Measurements from ENCODE around the gene TM4SF18.
"Not testable (repeated sequence)": the region's sequence is repeated elsewhere in the genome, so short reads cannot be mapped to it uniquely, and the experiment has no call there.

Gene TM4SF18

DNA sequence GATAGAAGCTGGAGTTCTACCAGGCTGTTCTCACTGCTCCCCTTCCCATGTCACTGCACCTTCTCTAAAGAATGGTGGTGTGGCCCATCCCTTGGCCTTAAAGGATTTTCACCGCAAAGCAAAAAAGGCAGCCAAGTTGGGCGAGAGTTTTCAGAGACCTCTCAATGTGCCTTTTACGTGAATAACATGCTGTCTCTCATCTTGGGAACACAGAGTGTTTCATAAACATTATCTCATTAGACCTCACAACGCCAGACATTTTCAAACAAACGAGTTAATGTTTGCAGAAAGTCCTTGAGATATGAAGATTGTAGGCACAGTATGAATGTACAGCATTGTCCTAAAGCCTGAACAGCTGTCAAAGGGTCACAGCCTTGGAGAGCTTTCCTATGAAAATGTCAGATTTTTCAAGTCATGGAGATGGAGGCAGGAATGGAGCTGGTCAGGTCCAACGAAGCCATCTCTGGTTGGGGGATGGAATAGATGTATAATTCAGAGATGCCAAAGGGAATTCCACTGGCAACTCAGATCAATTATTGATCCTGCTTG is 22.7 kb upstream of the TM4SF18 start:
- Histone ChIP-seq H3K9me3 (ENCODE audit: control insufficient read depth, insufficient read depth, low read length) (no peaks in the 10 kb centered on the region), H3K9ac (ENCODE audit: low read depth, low read length) (no peak overlapping the region), H3K4me1 (ENCODE audit: insufficient read depth, low read length) (peaks cover 4% of the 10 kb centered on the region; the same call in 1 of the 2 replicates), H3K36me3 (ENCODE audit: insufficient read depth, low read length) (no peaks in the 10 kb centered on the region)

DNA sequence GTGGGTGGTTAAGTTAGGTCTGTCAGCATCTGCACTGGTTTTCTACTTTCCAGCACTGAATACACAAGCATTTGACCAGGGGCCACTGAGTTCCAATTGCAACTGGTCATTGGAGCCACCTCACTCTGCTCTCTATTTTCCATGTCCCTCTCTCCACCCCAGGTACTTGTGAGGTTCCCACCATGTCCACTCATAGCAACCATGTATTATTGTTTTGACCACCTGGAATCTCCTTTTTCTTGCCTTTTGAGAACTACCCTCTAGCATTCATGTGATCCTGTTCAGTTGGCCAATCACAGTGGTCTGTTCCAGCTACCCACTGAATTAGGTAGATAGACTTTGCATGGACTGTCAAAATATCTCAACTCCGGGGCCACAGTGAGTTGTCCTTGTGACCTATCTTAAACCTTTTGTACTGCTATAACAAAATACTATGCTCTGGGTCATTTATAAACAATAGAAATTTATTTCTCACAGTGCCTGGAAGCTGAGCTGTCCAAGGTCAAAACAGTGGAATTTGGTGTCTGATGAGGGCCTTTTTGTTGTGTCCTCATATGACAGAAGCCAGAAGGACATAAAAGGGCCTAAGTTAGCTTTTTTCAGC is 20.2 kb upstream of the TM4SF18 start:
- Histone ChIP-seq H3K9me3 (ENCODE audit: control insufficient read depth, insufficient read depth, low read length) (no peaks in the 10 kb centered on the region), H3K36me3 (ENCODE audit: insufficient read depth, low read length) (no peaks in the 10 kb centered on the region), H3K9ac (ENCODE audit: low read depth, low read length) (no peak overlapping the region), H3K4me1 (ENCODE audit: insufficient read depth, low read length) (peaks cover 8% of the 10 kb centered on the region)

DNA sequence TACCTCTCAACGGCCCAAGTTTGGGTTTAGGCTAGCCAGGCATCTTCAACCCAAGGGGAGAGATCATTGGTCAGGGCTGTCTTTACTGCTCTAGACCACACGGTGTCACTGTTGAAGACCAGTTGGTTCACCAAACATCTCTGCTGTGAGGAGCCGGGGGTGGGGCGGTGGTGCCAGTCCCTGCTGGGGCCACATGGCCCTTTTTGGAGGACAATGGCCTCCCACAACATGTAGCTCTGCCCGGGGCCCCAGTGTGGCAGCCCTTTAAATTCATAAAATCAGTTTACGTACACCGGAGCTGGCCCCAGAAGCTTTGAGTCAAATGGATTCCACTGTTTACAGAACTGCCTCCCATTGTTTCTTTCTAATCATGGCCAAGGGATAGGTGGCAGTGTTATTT is 19.1 kb upstream of the TM4SF18 start:
- Histone ChIP-seq H3K36me3 (ENCODE audit: insufficient read depth, low read length) (no peaks in the 10 kb centered on the region), H3K9me3 (ENCODE audit: control insufficient read depth, insufficient read depth, low read length) (no peaks in the 10 kb centered on the region)

DNA sequence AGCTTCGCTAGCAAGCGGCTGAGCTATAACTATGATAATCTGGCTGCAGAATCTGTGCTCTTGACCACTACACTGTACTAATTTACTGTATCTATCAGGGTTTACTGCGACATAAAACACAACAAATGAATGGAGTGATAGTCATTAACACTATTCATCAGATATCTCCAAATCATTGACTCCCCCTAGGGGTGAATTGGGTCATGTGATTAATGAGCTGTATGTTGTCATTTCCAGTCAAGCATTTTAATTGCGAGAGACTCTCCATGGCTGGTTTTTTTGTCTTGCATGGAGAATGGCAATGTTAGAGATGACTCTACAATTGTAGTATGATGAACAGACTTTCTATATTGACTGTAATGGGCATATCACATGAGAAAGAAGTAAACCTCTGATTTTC is 10.5 kb upstream of the TM4SF18 start:
- H3K9ac ChIP-seq (ENCODE audit: low read depth, low read length): no peak overlapping the region
- H3K4me1 ChIP-seq (ENCODE audit: insufficient read depth, low read length): peaks cover 29% of the 10 kb centered on the region
- H3K9me3 ChIP-seq (ENCODE audit: control insufficient read depth, insufficient read depth, low read length): no peaks in the 10 kb centered on the region
- no peaks in the 10 kb centered on the region for H3K36me3 ChIP-seq (ENCODE audit: insufficient read depth, low read length)

More for the DNA sequence above, 19.1 kb upstream of the TM4SF18 start:
- Histone ChIP-seq H3K9ac (ENCODE audit: low read depth, low read length) (no peak overlapping the region), H3K4me1 (ENCODE audit: insufficient read depth, low read length) (peaks cover 8% of the 10 kb centered on the region)

GRCh38 chr3:149342413-149343380 is 9.3 kb upstream of the TM4SF18 start:
- H3K9ac ChIP-seq (ENCODE audit: low read depth, low read length): no peak overlapping the region
- no peaks in the 10 kb centered on the region for H3K36me3 ChIP-seq (ENCODE audit: insufficient read depth, low read length)
- H3K4me1 ChIP-seq (ENCODE audit: insufficient read depth, low read length): peaks cover 28% of the 10 kb centered on the region
- no peaks in the 10 kb centered on the region for H3K9me3 ChIP-seq (ENCODE audit: control insufficient read depth, insufficient read depth, low read length)

- Histone ChIP-seq H3K4me1 (ENCODE audit: insufficient read depth, low read length) (peaks cover 28% of the 10 kb centered on the region), H3K9ac (ENCODE audit: low read depth, low read length) (no peak overlapping the region)
Measured at GRCh38 chr3:149340310-149340933, 7.0 kb upstream of the TM4SF18 start.

GRCh38 chr3:149339931-149340309 is 6.5 kb upstream of the TM4SF18 start:
- no peaks in the 10 kb centered on the region for H3K9me3 ChIP-seq (ENCODE audit: control insufficient read depth, insufficient read depth, low read length)
- H3K36me3 ChIP-seq (ENCODE audit: insufficient read depth, low read length): no peaks in the 10 kb centered on the region
- H3K9ac ChIP-seq (ENCODE audit: low read depth, low read length): no peak overlapping the region
- peaks cover 28% of the 10 kb centered on the region for H3K4me1 ChIP-seq (ENCODE audit: insufficient read depth, low read length)

More at GRCh38 chr3:149340310-149340933, 7.0 kb upstream of the TM4SF18 start:
- Histone ChIP-seq H3K9me3 (ENCODE audit: control insufficient read depth, insufficient read depth, low read length) (no peaks in the 10 kb centered on the region), H3K36me3 (ENCODE audit: insufficient read depth, low read length) (no peaks in the 10 kb centered on the region)

DNA sequence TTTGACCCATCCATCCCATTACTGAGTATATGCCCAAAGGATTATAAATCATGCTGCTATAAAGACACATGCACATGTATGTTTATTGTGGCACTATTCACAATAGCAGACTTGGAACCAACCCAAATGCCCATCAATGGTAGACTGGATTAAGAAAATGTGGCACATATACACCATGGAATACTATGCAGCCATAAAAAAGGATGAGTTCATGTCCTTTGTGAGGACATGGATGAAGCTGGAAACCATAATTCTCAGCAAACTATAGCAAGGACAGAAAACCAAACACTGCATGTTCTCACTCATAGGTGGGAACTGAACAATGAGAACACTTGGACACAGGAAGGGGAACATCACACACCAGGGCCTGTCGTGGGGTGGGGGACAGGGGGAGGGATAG is 4.0 kb upstream of the TM4SF18 start:
- H3K4me1 ChIP-seq (ENCODE audit: insufficient read depth, low read length): peaks cover 35% of the 10 kb centered on the region
- not testable (repeated sequence) for H3K9ac ChIP-seq (ENCODE audit: low read depth, low read length); H3K36me3 ChIP-seq (ENCODE audit: insufficient read depth, low read length); H3K9me3 ChIP-seq (ENCODE audit: control insufficient read depth, insufficient read depth, low read length)

DNA sequence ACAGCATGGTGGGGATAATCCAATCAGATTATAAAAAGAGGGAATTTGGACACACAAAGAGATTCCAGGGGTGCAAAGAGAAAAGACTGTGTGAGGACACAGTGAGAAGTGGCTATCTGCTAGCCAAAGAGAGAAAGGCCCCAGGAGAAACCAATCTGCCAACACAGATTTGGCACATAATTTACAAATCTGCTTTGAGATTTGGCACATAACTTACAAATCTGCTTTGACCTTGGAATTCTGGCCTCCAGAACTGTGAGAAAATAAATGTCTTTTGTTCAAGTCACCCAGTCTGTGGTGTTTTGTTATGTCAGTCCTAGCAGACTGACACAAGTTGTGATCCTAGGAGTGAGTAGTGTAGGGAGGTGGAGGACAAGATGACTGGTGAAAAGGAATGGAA is 3.5 kb upstream of the TM4SF18 start:
- H3K9me3 ChIP-seq (ENCODE audit: control insufficient read depth, insufficient read depth, low read length): no peaks in the 10 kb centered on the region
- no peaks in the 10 kb centered on the region for H3K36me3 ChIP-seq (ENCODE audit: insufficient read depth, low read length)
- peaks cover 36% of the 10 kb centered on the region for H3K4me1 ChIP-seq (ENCODE audit: insufficient read depth, low read length)
- no peak overlapping the region for H3K9ac ChIP-seq (ENCODE audit: low read depth, low read length)

DNA sequence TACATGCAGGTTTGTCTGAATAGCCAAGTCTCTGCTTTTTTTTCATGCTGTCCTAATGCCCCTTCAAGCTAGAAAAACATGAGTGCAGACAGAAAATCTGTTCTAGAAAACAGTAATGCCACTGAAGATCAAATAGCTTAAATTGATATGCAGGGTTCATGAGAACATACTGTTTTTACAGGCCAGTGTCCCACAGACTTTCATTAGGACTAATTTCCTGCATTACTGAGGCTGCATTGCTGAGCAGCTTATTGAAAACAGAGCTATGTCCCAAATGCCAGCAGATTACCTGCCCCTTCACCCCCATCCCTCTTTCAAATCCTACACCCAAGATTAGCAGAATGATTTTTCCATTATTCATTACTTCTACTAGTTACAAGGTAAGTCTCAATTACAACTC is 665 bp downstream of the TM4SF18 start:
- Histone ChIP-seq H3K36me3 (ENCODE audit: insufficient read depth, low read length) (no peaks in the 10 kb centered on the region), H3K4me1 (ENCODE audit: insufficient read depth, low read length) (peaks cover 17% of the 10 kb centered on the region; the same call in 1 of the 2 replicates), H3K9ac (ENCODE audit: low read depth, low read length) (peak overlapping the region; percentile 14; the same call in 1 of the 2 replicates), H3K9me3 (ENCODE audit: control insufficient read depth, insufficient read depth, low read length) (no peaks in the 10 kb centered on the region)

DNA sequence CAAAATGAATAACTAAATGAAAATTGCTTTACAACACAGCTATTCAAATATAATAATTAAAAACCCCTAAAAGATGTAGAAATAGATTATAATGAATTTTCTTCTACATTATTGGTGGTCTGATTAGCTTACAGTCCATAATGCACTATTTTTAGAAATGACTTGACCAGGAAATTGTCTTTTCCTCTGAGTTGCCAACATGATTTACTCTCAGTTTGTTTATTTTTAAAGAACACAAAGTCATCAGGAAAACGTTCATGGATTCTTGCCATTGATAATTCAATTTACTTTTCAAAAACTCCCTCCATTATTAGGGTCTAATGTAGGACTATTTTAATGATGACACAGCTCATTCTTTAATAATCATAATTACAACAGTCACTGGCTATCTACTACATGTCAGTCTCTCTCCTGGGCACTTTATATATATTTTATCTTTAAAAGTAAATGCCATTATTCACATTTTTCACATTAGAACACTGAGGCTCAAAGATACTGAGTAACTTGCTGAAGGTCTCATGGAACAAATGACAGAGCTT is 1.1 kb downstream of the TM4SF18 start:
- peaks cover 17% of the 10 kb centered on the region; the same call in 1 of the 2 replicates for H3K4me1 ChIP-seq (ENCODE audit: insufficient read depth, low read length)
- H3K9me3 ChIP-seq (ENCODE audit: control insufficient read depth, insufficient read depth, low read length): no peaks in the 10 kb centered on the region
- H3K9ac ChIP-seq (ENCODE audit: low read depth, low read length): peak overlapping the region; percentile 14; the same call in 1 of the 2 replicates
- no peaks in the 10 kb centered on the region for H3K36me3 ChIP-seq (ENCODE audit: insufficient read depth, low read length)

GRCh38 chr3:149331396-149331795 is 2.0 kb downstream of the TM4SF18 start:
- no peaks in the 10 kb centered on the region for H3K36me3 ChIP-seq (ENCODE audit: insufficient read depth, low read length)
- no peaks in the 10 kb centered on the region for H3K9me3 ChIP-seq (ENCODE audit: control insufficient read depth, insufficient read depth, low read length)
- H3K9ac ChIP-seq (ENCODE audit: low read depth, low read length): no peak overlapping the region
- peaks cover 17% of the 10 kb centered on the region; the same call in 1 of the 2 replicates for H3K4me1 ChIP-seq (ENCODE audit: insufficient read depth, low read length)

- no peaks in the 10 kb centered on the region for H3K9me3 ChIP-seq (ENCODE audit: control insufficient read depth, insufficient read depth, low read length)
- peaks cover 17% of the 10 kb centered on the region; the same call in 1 of the 2 replicates for H3K4me1 ChIP-seq (ENCODE audit: insufficient read depth, low read length)
- H3K36me3 ChIP-seq (ENCODE audit: insufficient read depth, low read length): no peaks in the 10 kb centered on the region
- no peak overlapping the region for H3K9ac ChIP-seq (ENCODE audit: low read depth, low read length)
Measured at GRCh38 chr3:149330609-149331331, 2.7 kb downstream of the TM4SF18 start.
